Posterior vena cava (tissue), 2 donors: ENCODE results near the gene STOX2. TPM values are rescaled to one million over a fixed set of nuclear protein-coding genes. Genes with fewer than 3 reads are reported as not detected.

Source experiments
- DNase-seq: peaks from one replicate; pipeline ENCODE4 v3.0.0-alpha.2; 2020; ENCODE audit warnings: low spot score
- intact Hi-C, 2 donors: fragments of 100-400 bp; cut with DNase I; formaldehyde crosslinking; loops; one replicate each; pipeline versions ENCODE4 v1.14.1 to v1.14.2; 2022 to 2023
- long read RNA-seq, 2 donors: library from polyadenylated mRNA; unstranded; transcript quantifications; one replicate each; pipeline ENCODE4 v2.0.0, GENCODE V29; 2020 to 2021
- total RNA-seq, 2 donors: library from RNA; stranded (reverse); fragmentation: NEBNext Ultra II Directional; extraction: Animal tissue kit (Norgen Biotek cat#: 25700); gene quantifications; one replicate each; pipeline ENCODE4 v1.2.1, GENCODE V29; 2021
- donor health status: DM: yes; HTN: yes; CAD: no.
- donor health status: DM: yes; HTN: yes; CAD: no.

STOX2 gene
- 1 to 10 TPM; 6.5 to 6.9 TPM for total RNA-seq
- long read RNA-seq, donor 1, partial matches to known transcripts: 0 of 5 reads
- long read RNA-seq, donor 1, other reads (novel, unspliced or antisense): 4 of 5 reads
- long read RNA-seq, donor 2, partial matches to known transcripts: 1 of 4 reads
- long read RNA-seq, donor 2, other reads (novel, unspliced or antisense): 2 of 4 reads

GRCh38 chr4:183905081-183905592, at the start of gene STOX2:
STOX2 (plus strand) TSS chr4:183905307; CDS start chr4:183906791, 1,484 bp downstream.
- intact Hi-C loops: no loop called here
- peak; percentile 84 for DNase-seq

- intact Hi-C loops: no loop called here
- no peak for DNase-seq
These were observed 49.5 kb upstream of the STOX2 start for GRCh38 chr4:183855323-183856190.

GRCh38 chr4:183857040-183857439, 48.1 kb upstream of the STOX2 start:
- intact Hi-C loops: no loop called here
- no peak for DNase-seq

- DNase-seq: no peak
- intact Hi-C loops: no loop called here
These were observed 47.0 kb upstream of the STOX2 start for GRCh38 chr4:183858011-183858615.

DNA sequence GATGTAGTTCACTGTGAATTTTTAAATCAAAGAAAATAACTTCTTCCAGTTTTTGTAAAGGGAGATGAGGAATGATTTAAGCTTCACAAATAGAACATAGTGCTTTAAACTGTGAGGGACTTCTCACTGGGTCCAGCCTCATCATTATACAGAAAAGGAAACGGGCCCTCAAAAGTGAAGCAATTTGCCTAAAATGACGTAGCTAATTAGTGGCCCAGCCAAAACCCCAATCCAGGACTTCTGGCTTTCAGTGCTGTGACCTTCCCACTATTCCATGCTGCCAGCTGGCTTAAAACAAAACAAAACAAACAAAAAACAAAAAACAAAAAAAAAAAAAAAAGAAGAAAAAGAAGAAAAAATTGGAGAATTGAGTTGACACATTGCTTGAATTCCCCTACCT, 45.0 kb upstream of the STOX2 start:
- intact Hi-C loops: loop anchor here in 1 of 2 donors (5.0 kb wide), 1 partner anchor 1628 kb away; no protein-coding TSS in a partner anchor
- DNase-seq: no peak

DNA sequence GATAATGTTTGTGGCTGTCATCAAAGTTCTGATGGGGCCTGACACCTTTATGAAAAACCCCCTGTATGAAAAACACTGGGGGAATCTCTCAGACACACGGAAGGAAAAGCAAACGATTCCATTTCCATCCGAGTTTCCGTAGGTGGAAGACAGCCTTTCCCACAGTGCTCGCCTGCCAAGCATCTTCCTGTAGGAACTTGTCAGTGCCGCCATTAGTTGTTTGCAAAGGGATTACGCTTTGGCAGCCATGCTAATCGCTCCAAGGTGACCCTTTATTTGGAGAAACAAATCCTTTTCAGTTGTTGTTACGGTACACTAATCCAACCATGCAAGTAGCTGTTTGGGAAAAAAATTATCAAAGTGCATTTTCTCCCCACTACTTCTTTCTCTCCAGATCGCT, 44.4 kb upstream of the STOX2 start:
- intact Hi-C loops: loop anchor here in 1 of 2 donors (5.0 kb wide), 1 partner anchor 1628 kb away; no protein-coding TSS in a partner anchor
- no peak for DNase-seq

DNA sequence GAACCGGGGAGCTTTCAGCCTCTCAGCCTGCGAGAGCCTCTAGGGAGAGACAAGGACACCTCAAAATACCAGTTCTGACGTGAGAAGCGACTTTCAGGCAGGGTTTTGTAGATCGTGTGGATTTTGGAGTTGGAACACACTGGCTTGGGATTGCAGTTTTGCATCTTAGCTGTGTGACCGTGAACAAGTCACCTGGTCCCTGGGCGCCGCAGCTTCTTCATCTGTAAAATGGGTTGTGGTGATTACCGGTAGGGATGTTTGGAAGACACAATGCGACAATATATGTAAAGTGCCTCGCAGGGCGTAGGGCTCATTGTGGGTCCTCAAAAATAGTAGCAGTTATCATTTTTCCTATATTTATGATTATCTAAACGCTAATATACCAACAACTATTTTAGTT, 43.7 kb upstream of the STOX2 start:
- no peak for DNase-seq
- intact Hi-C loops: loop anchor here in 1 of 2 donors (5.0 kb wide), 1 partner anchor 1629 kb away; no protein-coding TSS in a partner anchor

DNA sequence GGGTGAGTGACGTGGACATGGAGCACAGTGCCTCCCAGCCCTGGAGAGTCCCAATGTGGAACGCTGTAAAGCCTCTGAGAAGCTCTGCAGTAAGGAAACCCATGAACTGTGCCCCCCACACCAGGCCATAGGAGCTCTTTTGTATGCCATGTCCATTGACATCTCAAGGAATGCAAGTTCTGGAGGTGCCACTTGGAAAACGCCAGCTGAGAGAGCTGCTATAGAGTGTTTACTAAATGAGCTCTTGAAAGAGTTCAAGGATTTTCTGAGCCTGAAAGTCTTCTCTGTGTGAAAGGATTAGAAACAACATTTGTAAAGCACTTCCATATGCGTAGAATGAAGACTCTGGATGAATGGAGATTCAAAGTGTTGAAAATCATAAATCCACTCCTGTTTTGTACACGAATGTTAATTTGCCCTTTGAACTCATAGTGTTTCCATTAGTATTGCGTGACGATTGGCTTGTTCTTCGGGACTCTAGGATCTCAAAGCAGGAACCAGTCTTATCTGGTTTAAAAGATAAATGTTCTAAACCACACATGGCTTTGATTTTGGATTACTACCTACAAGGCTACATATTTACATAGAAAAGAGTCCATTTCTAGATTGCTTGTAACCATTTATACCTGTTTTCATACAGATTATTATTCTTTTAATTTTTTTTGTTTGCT, 41.8 kb upstream of the STOX2 start:
- DNase-seq: no peak
- intact Hi-C loops: loop anchor here in 1 of 2 donors (5.0 kb wide), 1 partner anchor 1631 kb away; no protein-coding TSS in a partner anchor

DNA sequence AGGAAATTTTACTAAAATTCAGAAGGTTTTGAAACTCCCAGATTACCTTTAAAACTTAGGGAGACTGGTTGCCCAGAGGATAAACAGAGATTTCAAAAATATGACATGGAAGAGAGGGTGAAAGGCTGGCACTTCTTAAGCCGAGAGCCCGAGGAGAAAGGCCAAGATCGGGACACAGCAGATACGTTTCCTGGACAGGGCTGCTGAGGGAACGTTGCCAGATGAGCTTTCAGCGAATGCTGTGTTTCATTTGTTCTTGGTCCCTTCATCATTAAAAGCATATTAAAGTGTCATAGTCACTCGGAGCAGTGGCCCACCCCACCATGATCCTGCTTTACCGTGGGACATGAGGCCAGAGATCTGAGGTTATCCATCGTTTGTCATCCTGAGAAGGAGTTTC, 37.9 kb upstream of the STOX2 start:
- intact Hi-C loops: no loop called here
- DNase-seq: no peak

DNA sequence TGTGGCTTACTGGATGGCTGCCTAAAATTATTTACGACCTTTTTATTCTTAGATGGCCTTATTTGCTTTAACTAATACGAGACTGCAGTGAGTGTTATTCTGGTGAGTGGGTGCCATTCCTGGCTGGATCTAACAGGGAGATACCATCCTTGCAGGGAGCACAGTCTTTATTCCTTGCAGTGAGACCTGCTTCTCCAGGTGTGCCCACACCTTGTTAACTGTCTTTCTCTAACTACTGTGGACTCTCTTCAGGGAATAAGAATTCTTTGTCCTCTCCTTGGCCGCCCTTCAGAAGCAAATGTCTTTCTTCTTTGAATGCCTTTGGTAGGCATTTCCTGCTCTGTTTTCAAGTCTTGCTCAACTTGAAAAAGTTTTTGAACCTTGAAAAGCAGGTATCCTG, 34.1 kb upstream of the STOX2 start:
- DNase-seq: no peak
- intact Hi-C loops: no loop called here

- intact Hi-C loops: no loop called here
- no peak for DNase-seq
These were observed 33.5 kb upstream of the STOX2 start for GRCh38 chr4:183871581-183871980.

DNA sequence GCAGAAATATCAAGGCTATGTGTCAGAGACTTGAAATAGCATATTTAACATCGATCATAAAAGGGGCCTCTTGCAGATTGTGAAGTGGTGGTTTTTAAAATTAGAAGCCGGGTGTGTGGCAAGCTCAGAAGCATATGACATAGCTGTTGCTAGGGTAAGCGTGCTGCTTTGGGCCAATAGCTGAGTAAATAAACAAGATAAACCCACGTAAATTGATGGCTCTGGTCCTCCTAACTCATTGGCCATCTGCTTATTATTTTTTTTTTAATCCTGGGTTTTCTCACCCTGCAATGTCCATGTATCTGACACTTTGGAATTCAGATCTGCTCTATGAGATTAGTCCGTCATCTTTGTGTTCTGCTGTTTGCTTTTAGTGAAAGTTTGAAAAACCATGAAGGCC, 32.6 kb upstream of the STOX2 start:
- intact Hi-C loops: no loop called here
- no peak for DNase-seq

- no peak for DNase-seq
- intact Hi-C loops: no loop called here
These were observed 31.5 kb upstream of the STOX2 start for GRCh38 chr4:183873409-183874185.

GRCh38 chr4:183875251-183875825, 29.8 kb upstream of the STOX2 start:
- intact Hi-C loops: no loop called here
- no peak for DNase-seq

DNA sequence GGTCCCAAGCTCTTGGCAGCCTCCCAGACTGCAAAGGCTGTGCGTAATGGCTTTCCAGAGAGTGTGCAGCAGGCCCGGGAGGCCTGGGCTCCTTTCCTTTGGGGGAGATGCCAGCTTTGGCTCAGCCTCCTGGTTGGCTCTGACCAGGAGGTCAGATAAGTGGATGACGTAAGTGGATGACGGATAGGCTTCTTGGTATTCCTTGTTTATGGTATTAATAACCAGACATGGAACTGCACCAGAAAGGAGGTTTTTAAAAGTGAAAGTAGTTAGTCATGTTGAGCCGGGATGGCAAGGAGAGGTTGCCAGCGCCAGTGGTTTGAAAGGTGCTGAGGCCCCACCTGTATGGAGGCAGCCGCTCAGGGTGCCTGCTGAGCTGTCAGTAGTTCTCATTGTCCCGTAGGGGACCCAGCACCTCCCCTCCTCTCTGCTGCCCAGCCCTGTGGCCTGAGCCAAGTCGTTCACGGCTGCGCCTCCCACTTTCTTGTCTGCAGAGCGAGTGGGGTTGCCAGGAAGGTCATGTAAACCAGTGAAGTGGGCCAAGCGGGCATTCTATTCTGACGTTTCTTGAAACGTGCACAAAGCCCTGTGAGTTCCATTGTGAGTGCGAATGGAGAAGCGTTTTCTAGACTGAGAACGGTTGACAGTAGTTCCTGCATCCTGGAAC, 28.7 kb upstream of the STOX2 start:
- intact Hi-C loops: no loop called here
- DNase-seq: peak; percentile 87

- no peak for DNase-seq
- intact Hi-C loops: no loop called here
These were observed 26.7 kb upstream of the STOX2 start for GRCh38 chr4:183878251-183878970.

GRCh38 chr4:183885205-183885720, 19.8 kb upstream of the STOX2 start:
- intact Hi-C loops: no loop called here
- DNase-seq: no peak
